ENCODE measurements around the gene NSRP1.

DNA sequence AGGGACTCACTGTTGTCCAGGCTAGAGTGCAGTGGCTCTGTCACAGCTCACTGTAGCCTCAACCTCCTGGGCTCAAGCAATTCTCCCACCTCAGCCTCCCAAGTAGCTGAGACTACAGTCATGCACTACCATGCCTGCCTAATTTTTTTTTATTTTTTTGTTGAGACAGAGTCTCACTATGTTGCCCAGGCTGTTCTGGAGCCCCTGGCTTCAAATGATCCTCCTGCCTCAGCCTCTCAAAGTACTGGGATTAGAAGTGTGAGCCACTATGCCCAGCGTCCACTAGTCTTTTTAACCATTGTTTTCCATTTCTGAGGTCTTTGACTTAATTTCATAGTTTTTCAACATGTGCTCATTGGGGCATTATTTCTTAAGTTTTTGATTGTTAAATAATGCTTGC lies 13.5 kb downstream of the NSRP1 start:
- TF ChIP-seq EZH2 (IDR thresholded peaks at IDR 0.05; ENCODE audit: borderline replicate concordance, low read depth, low read length, severe bottlenecking) = no peak
- no peak for TF ChIP-seq POLR2AphosphoS5 (IDR thresholded peaks at IDR 0.05; ENCODE audit: insufficient read depth, low read depth, low read length)
- TF ChIP-seq, protein P1, sequence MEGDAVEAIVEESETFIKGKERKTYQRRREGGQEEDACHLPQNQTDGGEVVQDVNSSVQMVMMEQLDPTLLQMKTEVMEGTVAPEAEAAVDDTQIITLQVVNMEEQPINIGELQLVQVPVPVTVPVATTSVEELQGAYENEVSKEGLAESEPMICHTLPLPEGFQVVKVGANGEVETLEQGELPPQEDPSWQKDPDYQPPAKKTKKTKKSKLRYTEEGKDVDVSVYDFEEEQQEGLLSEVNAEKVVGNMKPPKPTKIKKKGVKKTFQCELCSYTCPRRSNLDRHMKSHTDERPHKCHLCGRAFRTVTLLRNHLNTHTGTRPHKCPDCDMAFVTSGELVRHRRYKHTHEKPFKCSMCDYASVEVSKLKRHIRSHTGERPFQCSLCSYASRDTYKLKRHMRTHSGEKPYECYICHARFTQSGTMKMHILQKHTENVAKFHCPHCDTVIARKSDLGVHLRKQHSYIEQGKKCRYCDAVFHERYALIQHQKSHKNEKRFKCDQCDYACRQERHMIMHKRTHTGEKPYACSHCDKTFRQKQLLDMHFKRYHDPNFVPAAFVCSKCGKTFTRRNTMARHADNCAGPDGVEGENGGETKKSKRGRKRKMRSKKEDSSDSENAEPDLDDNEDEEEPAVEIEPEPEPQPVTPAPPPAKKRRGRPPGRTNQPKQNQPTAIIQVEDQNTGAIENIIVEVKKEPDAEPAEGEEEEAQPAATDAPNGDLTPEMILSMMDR (IDR thresholded peaks at IDR 0.05; ENCODE audit: extremely low read depth in 1 of 2, insufficient read depth in 1 of 2, low read depth in 1 of 2, low read length in 2 of 2) = no peak
- no peak for TF ChIP-seq POLR2A (IDR thresholded peaks at IDR 0.05; ENCODE audit: low read depth, low read length)
- TF ChIP-seq FOS (IDR thresholded peaks at IDR 0.05; ENCODE audit: borderline replicate concordance, insufficient read depth, low read length) = no peak
- TF ChIP-seq GATA2 (IDR thresholded peaks at IDR 0.05; ENCODE audit: insufficient read depth, insufficient read length, low read depth, low read length) = no peak

All from endothelial cell of umbilical vein (primary cell).